Prostate gland (tissue), 2 donors: ENCODE measurements around the gene CLASP1. TPM values are rescaled to one million over a fixed set of nuclear protein-coding genes. Genes with fewer than 3 reads are reported as not detected.

ENCODE experiments used
- DNase-seq: peaks from one replicate; pipeline ENCODE4 v3.0.0-alpha.2; 2019; ENCODE audit warnings: low spot score
- H3K27ac ChIP-seq, 2 donors: fragments of 200-600 bp; sonication (generic); 2 replicates each; pipeline ENCODE4 v1.5.1; 2017 to 2019
- H3K27me3 ChIP-seq: fragments of 200-600 bp; sonication (generic); replicated peaks from 2 replicates; pipeline ENCODE4 v1.5.1; 2019; ENCODE audit not compliant: insufficient read depth
- H3K36me3 ChIP-seq, 2 donors: fragments of 200-600 bp; sonication (generic); 1 replicate in 1 of 2; 2 replicates in 1 of 2; pipeline versions ENCODE4 v1.5.1 to v1.8.1; 2017 to 2019
- H3K4me1 ChIP-seq: fragments of 200-600 bp; sonication (generic); replicated peaks from 2 replicates; pipeline ENCODE4 v1.5.1; 2019
- H3K4me3 ChIP-seq, 2 donors: fragments of 200-600 bp; sonication (generic); 2 replicates each; pipeline ENCODE4 v1.5.1; 2017 to 2019
- H3K9me3 ChIP-seq: fragments of 200-600 bp; sonication (generic); 2 replicates; pipeline ENCODE4 v1.5.1; 2017
- CTCF ChIP-seq, 4 experiments: fragments of 200-600 bp in 2 of 4; fragments of 450-650 bp in 2 of 4; sonication (generic) in 2 of 4; IDR thresholded peaks; 1 replicate in 3 of 4; 2 replicates in 1 of 4; pipeline ENCODE4 v1.5.1; 2016 to 2019; ENCODE audit warnings: antibody characterized with exemption in 4 of 4, mild to moderate bottlenecking in 2 of 4, moderate library complexity in 2 of 4
- POLR2A ChIP-seq: fragments of 450-650 bp; IDR thresholded peaks from one replicate; pipeline ENCODE4 v1.6.1; 2016; ENCODE audit warnings: antibody characterized with exemption, mild to moderate bottlenecking
- POLR2AphosphoS5 ChIP-seq: sonication (generic); formaldehyde crosslinking; IDR thresholded peaks from one replicate; pipeline ENCODE4 v1.6.1; 2017; ENCODE audit warnings: antibody characterized with exemption
- WGBS: methylation state at CpG from one replicate; pipeline ENCODE4 v1.1.5; 2018; 5-methylcytosine and 5-hydroxymethylcytosine counted together
- intact Hi-C: fragments of 100-400 bp; cut with DNase I; formaldehyde crosslinking; loops from one replicate; pipeline ENCODE4 v1.14.2; 2022
- total RNA-seq, 2 donors: library from RNA; depleted of rRNA; stranded (reverse); fragments of >200 nt; gene quantifications; one replicate each; pipeline ENCODE4 v1.1.0, GENCODE V29; 2016

Gene CLASP1
- total RNA-seq, 2 donors from 2014 or later: 44.4 to 90.2 TPM

- H3K36me3 ChIP-seq: no peaks in the 10 kb centered on the region
- H3K4me1 ChIP-seq: no peaks in the 10 kb centered on the region
- WGBS: 91% methylated on average over 3 of the region's 3 CpGs
- no peaks in the 10 kb centered on the region for H3K27me3 ChIP-seq
- intact Hi-C loops: no loop called here
- TF ChIP-seq POLR2A (no peak), CTCF (IDR thresholded peaks at IDR 0.05) (no peak), POLR2AphosphoS5 (no peak)
- H3K27ac ChIP-seq: no peak overlapping the region
- H3K9me3 ChIP-seq: no peaks in the 10 kb centered on the region
- DNase-seq: no peak
- H3K4me3 ChIP-seq: no peak overlapping the region
These were observed 230.1 kb downstream of the CLASP1 start for GRCh38 chr2:121419081-121419699.

- H3K4me3 ChIP-seq: no peak overlapping the region
These were observed 230.7 kb downstream of the CLASP1 start for GRCh38 chr2:121418494-121419058.

GRCh38 chr2:121417826-121418225, 231.4 kb downstream of the CLASP1 start:
- Histone ChIP-seq H3K27ac (no peak overlapping the region), H3K9me3 (no peaks in the 10 kb centered on the region), H3K36me3 (no peaks in the 10 kb centered on the region), H3K27me3 (no peaks in the 10 kb centered on the region), H3K4me1 (no peaks in the 10 kb centered on the region), H3K4me3 (no peak overlapping the region)
- TF ChIP-seq POLR2AphosphoS5 (no peak), CTCF (IDR thresholded peaks at IDR 0.05) (no peak), POLR2A (no peak)
- DNase-seq: no peak
- intact Hi-C loops: no loop called here
- WGBS: 87% methylated on average over 4 of the region's 4 CpGs

More at GRCh38 chr2:121418494-121419058, 230.7 kb downstream of the CLASP1 start:
- 92% methylated on average over 18 of the region's 18 CpGs for WGBS
- Histone ChIP-seq H3K4me1 (no peaks in the 10 kb centered on the region), H3K36me3 (no peaks in the 10 kb centered on the region), H3K27ac (no peak overlapping the region), H3K27me3 (no peaks in the 10 kb centered on the region), H3K9me3 (no peaks in the 10 kb centered on the region)
- no peak for DNase-seq
- intact Hi-C loops: no loop called here
- TF ChIP-seq POLR2AphosphoS5 (no peak), CTCF (IDR thresholded peaks at IDR 0.05) (no peak), POLR2A (no peak)

- 100% methylated on average over 1 of the region's 1 CpG for WGBS
- intact Hi-C loops: no loop called here
- TF ChIP-seq POLR2A (no peak), CTCF (IDR thresholded peaks at IDR 0.05) (no peak), POLR2AphosphoS5 (no peak)
- no peak for DNase-seq
- H3K27me3 ChIP-seq: no peaks in the 10 kb centered on the region
- H3K4me1 ChIP-seq: no peaks in the 10 kb centered on the region
- no peaks in the 10 kb centered on the region for H3K9me3 ChIP-seq
- H3K4me3 ChIP-seq: no peak overlapping the region
- H3K36me3 ChIP-seq: no peaks in the 10 kb centered on the region
- no peak overlapping the region for H3K27ac ChIP-seq
These were observed 233.5 kb downstream of the CLASP1 start for GRCh38 chr2:121415727-121416126.

- no peak overlapping the region for H3K4me3 ChIP-seq
- H3K9me3 ChIP-seq: no peaks in the 10 kb centered on the region
- no peaks in the 10 kb centered on the region for H3K36me3 ChIP-seq
- 43% methylated on average over 1 of the region's 1 CpG for WGBS
- TF ChIP-seq POLR2A (no peak), POLR2AphosphoS5 (no peak), CTCF (IDR thresholded peaks at IDR 0.05) (no peak)
- intact Hi-C loops: no loop called here
- no peak for DNase-seq
- H3K27ac ChIP-seq: no peak overlapping the region
- no peaks in the 10 kb centered on the region for H3K27me3 ChIP-seq
- no peaks in the 10 kb centered on the region for H3K4me1 ChIP-seq
These were observed 236.9 kb downstream of the CLASP1 start for GRCh38 chr2:121412349-121412748.
